Left renal pelvis (tissue), 4 donors: ENCODE results near the gene C22orf42. TPM values are rescaled to one million over a fixed set of nuclear protein-coding genes. Genes with fewer than 3 reads are reported as not detected.
"Not testable (repeated sequence)": the region's sequence is repeated elsewhere in the genome, so short reads cannot be mapped to it uniquely, and the experiment has no call there.

Experiments
- DNase-seq, 4 donors: peaks; one replicate each; pipeline ENCODE4 v3.0.0-alpha.2; 2013; ENCODE audit warnings: low read depth in 4 of 4, low spot score in 3 of 4
- polyA plus RNA-seq, 4 donors: library from polyadenylated mRNA; unstranded; fragments of 120-200 nt; gene quantifications; one replicate each; pipeline ENCODE4 v1.2.1, GENCODE V29; 2013; ENCODE audit not compliant: insufficient read length in 4 of 4

C22orf42 gene
- polyA plus RNA-seq, 4 donors = not detected

- DNase-seq = not testable (repeated sequence)
Observed at GRCh38 chr22:32137731-32138324, 21.3 kb downstream of the C22orf42 start.

GRCh38 chr22:32136881-32137280 is 22.2 kb downstream of the C22orf42 start:
- DNase-seq = not testable (repeated sequence)

- not testable (repeated sequence) for DNase-seq
Observed at GRCh38 chr22:32135958-32136357, 23.1 kb downstream of the C22orf42 start.

- not testable (repeated sequence) for DNase-seq
Observed at GRCh38 chr22:32134796-32135195, 24.3 kb downstream of the C22orf42 start.

GRCh38 chr22:32132783-32133182 is 26.3 kb downstream of the C22orf42 start:
- no peak for DNase-seq

GRCh38 chr22:32132126-32132525 is 27.0 kb downstream of the C22orf42 start:
- no peak for DNase-seq

- DNase-seq = no peak
Observed at GRCh38 chr22:32130464-32130863, 28.6 kb downstream of the C22orf42 start.

GRCh38 chr22:32127904-32128303 is 31.2 kb downstream of the C22orf42 start:
- no peak for DNase-seq

GRCh38 chr22:32123657-32124056 is 35.4 kb downstream of the C22orf42 start:
- no peak for DNase-seq

- no peak for DNase-seq
Observed at GRCh38 chr22:32122899-32123298, 36.2 kb downstream of the C22orf42 start.

- no peak for DNase-seq
Observed at GRCh38 chr22:32120603-32121002, 38.5 kb downstream of the C22orf42 start.

GRCh38 chr22:32119568-32120235 is 39.4 kb downstream of the C22orf42 start:
- no peak for DNase-seq

GRCh38 chr22:32112380-32112779 is 46.7 kb downstream of the C22orf42 start:
- no peak for DNase-seq

- DNase-seq = peak in 3 of 4 donors; percentile 4 to 12 (median 5)
Observed at GRCh38 chr22:32106930-32107329, 52.2 kb downstream of the C22orf42 start.

GRCh38 chr22:32103658-32104315 is 55.3 kb downstream of the C22orf42 start:
- DNase-seq = no peak

- no peak for DNase-seq
Observed at GRCh38 chr22:32100711-32101110, 58.4 kb downstream of the C22orf42 start.

Other genes starting within 250 kb of the C22orf42 start
- gene YWHAH, start 214.8 kb downstream of the C22orf42 start, polyA plus RNA-seq = 100 to 1,000 TPM; 109 to 155 (median 133) TPM
- gene SLC5A1, start 116.0 kb downstream of the C22orf42 start, polyA plus RNA-seq = under 1 TPM; 0.25 to 0.52 (median 0.36) TPM
- gene RFPL2, start 45.8 kb upstream of the C22orf42 start, polyA plus RNA-seq = under 1 TPM in 3 of 4 donors, not detected in 1; 0.20 to 0.67 (median 0.39) TPM
- 1 to 10 TPM in 1 of 4 donors, under 1 TPM in 3; 0.72 to 2.5 (median 0.85) TPM for gene SLC5A4, start 96.0 kb upstream of the C22orf42 start, polyA plus RNA-seq
- gene RFPL3, start 198.6 kb upstream of the C22orf42 start, polyA plus RNA-seq = not detected